Activated CD8-positive, alpha-beta memory T cell treated with anti-CD3 and anti-CD28 coated beads for 24 hours (primary cell): Measurements from ENCODE around the gene PDIA3.
"Not testable (repeated sequence)": the region's sequence is repeated elsewhere in the genome, so short reads cannot be mapped to it uniquely, and the experiment has no call there.

Experiments
- DNase-seq: peaks from one replicate; pipeline ENCODE4 v3.0.0-alpha.2; 2020

Gene PDIA3

GRCh38 chr15:43746245-43746902 lies at the start of gene PDIA3:
Gene PDIA3 (plus strand): TSS chr15:43746438. CDS start chr15:43746540, 102 bp downstream.
- DNase-seq, result peak; percentile 95

DNA sequence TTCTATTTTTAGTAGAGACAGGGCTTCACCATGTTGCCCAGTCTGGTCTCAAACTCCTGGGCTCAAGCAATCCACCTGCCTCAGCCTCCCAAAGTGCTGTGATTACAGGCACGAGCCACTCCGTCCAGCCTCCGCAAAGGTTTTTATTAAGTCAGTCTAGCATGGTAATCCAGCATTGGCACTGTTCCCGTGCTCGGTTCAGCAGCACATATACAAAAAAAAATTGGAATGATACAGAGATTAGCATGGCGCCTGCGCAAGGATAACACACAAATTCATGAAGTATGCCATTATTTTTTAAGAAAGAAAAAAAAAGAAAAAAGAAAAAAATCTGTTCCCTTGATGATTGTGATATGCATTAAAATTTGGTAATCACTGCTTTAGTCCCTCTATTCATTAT lies 44.1 kb upstream of the PDIA3 start:
- no peak for DNase-seq

DNA sequence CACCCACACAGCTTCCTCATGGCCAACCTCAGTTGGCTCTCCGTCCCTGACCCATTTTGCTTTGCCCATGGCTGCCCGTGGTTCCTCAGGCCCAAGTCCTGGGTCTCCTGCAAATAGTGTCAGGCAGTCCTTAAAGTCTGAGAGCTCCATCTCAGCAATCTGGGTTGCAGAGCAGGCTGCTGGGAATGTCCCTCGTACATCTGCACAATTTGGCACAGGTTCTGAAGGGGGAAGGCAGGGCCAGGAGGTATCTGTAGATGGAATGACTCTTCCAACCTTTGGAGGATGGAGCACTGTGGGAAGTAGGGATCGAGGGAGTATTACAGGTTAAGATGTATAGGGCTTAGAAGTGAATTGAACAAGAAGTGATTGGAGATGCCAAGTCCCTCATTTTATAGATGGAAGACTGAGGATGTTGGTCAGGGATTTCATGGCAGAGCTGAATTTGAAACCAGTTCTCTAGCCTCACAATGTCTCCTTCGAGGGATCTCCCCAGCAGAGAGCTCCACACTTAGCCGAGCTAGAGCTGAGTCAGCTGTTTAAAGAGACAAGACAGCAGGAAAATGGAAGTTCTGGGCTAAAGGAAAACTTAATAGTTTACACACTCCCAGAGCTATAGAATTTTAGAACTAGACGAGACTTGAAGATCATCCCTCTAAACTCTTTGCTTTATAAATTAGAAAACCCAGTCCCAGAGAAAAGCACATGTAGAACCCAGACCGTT lies 43.4 kb upstream of the PDIA3 start:
- DNase-seq, result no peak

GRCh38 chr15:43710431-43711131 lies 35.7 kb upstream of the PDIA3 start:
- DNase-seq, result not testable (repeated sequence)

DNA sequence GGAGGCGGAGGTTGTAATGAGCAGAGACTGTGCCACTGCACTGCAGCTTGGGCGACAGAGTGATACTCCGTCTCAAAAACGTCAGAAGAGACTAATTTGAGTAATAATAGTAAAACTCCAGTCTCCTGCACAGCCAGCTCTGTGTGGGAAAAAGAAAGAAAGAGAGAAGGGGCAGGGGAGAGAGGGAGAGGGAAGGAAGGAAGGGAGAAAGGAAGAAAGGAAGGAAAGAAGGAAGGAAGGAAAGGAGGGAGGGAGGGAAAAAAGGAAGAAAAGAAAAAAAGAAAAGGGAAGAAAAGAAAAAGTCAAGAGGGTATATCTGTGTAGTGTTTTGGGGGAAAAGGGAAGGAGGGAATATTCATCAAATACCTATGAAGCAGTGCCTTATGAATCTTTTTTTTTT lies 23.1 kb upstream of the PDIA3 start:
- no peak for DNase-seq

GRCh38 chr15:43726306-43726705 lies 19.9 kb upstream of the PDIA3 start:
- not testable (repeated sequence) for DNase-seq

DNA sequence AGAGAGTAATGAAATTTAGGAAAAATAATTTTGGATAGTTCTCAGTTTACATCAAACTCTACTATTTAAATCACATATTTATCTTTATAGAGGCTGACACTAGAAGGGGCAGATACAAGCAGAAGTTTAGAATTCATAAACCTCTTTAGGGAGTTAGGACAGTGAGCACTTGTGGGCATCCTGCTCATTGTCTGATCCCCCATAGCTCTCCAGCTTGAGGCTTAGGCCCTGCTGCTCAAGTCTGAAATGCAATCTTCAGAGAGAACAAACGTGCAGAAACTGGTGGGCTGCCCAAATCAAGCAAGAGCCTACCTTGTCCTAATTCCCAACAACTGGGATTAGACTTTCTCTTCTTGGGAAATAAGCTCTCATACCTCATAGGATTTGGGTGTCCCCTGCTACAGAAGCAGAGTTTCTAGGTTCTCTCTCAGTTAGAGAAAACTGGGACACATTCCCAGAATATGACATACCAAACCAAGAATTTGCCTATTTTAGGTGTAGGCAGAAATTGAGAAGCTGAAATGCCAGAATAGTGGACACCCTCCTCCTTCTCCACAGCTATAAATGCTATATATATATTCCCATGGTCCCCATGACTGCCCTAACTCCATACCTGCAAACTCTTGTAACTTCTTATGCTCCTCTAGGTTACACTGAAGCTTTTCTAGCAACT lies 18.0 kb upstream of the PDIA3 start:
- not testable (repeated sequence) for DNase-seq

DNA sequence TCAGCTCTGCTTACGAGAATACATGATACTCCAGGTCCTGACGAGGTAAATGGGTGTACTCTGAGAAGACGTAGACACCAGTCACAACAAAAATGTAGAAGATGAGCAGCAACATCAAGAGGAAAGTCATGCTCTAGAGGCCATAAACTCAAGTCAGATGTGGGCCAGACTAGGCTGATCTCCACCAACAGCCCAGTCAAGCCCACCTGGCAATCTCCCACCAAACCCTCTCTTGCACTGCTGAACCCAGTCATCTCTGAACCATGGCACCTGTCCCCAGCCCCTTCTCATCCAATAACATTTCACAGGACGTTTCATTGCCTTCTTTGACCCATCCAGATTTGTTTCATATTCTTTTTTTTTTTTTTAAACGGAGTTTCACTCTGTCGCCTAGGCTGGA lies 10.8 kb upstream of the PDIA3 start:
- DNase-seq, result no peak

- DNase-seq, result not testable (repeated sequence)
Observed at GRCh38 chr15:43746903-43747309, 668 bp downstream of the PDIA3 start.

- no peak for DNase-seq
Observed at GRCh38 chr15:43748376-43748775, 2.1 kb downstream of the PDIA3 start.

GRCh38 chr15:43749690-43750345 lies 3.6 kb downstream of the PDIA3 start:
- DNase-seq, result peak; percentile 62

DNA sequence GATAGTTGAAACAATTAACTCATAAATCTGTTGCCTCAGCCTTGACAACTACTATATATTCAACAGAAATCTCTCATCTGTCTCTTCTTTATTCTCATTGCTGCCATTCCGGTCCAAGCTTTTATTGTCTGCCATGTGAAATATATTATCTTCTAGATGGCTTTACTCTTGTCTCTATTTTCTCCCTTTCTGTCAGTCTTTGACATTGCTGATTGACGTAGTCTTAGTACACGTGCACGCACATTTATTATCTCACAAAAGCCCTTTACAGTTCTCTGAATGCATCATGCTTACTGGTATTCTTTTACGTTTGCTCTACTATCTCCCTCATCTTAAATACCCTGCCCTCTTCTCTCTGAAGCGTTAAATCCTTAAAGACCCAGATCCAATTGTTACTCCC lies 5.6 kb downstream of the PDIA3 start:
- no peak for DNase-seq

DNA sequence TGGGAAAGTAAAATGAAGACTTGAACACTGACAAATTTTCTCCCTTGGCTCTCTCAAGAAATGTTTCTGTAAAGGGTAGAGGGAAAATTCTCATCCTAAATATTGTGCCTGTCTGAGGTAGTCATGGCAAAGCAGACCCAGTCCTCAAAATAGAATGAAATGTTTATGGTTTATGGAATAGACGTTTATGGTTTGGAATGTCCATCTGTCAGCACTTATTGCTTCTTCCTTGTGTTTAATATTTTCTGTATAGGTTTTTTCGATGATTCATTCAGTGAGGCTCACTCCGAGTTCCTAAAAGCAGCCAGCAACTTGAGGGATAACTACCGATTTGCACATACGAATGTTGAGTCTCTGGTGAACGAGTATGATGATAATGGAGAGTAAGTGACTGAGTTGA lies 16.6 kb downstream of the PDIA3 start:
- DNase-seq, result no peak

DNA sequence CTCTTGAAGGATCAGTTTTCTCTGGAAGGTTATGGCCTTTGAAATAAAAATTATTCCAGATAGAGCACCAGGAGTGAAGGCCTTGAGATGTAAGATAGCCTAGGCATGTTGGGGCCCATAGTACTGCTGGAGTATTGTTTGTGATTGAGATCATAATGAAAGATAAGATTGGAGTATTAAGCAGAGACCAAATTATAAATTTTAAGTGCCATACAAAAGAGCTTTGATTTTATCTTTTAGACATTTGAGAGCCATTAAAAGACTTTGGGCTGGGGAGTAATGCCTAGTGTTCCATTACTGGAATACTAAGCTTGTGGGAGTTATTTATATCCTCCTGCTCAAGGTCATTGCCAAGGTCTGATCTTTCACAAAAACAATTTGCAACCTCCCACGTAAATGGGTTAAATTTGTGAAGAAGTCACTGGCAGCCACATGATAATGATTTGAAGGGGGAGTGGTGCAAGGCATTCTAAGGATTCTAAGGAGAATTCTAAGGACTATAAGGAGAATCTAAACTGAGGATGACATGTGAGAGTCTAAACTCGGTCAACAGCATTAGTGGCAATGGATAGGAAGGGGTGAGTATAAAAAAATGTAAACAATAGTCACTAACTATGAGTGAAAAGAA lies 17.7 kb downstream of the PDIA3 start:
- no peak for DNase-seq

DNA sequence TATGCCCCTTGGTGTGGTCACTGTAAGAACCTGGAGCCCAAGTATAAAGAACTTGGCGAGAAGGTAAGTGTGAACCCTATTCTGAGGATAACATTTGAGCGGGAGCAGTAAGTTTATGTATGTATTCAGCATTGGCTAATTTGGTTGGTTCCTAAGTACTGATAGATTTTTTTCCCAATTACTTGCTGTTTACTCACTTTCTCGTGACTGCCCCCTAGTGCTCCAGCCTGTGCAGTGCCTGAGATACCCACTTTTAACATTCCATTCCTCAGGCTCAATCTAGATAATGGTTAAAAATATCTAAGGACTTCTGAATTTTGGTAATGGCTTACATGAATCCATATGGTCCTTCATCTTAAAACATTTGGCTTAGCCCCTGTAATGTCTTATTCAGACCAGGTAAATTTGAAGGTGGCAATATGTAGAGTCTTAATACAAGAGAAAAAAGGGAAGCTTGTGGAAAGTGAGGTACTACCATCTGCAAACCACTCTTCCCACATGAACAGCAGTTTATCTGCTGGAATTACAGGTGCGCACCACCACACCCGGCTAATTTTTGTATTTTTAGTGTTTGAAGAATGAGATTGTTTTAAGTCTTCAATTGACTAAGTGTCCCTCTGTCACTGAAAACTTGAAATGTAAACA lies 23.5 kb downstream of the PDIA3 start:
- DNase-seq, result peak; percentile 73

- DNase-seq, result peak; percentile 47
Observed at GRCh38 chr15:43771816-43772215, 25.6 kb downstream of the PDIA3 start.

DNA sequence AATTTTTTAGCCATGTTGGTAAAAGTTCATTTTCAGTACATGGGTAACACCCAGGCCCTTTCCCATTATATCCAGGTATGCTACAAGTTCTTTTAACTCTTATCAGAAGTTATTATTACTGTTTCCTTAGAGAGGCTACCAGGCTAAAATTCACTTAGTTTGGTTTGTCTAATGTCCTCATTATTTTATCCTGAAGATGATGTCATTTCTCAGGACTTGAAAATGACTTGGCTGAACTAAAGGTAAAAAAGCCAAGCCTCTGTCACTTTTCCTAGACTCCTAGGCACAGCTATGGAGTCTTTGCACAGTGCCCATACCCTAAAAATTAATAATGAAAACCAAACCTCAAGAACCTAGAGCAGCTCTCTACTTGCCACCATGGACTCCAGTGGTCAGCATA lies 26.4 kb downstream of the PDIA3 start:
- DNase-seq, result no peak

- DNase-seq, result peak; percentile 56
Observed at GRCh38 chr15:43774062-43774461, 27.8 kb downstream of the PDIA3 start.

GRCh38 chr15:43775411-43775965 lies 29.2 kb downstream of the PDIA3 start:
- DNase-seq, result peak; percentile 59

DNA sequence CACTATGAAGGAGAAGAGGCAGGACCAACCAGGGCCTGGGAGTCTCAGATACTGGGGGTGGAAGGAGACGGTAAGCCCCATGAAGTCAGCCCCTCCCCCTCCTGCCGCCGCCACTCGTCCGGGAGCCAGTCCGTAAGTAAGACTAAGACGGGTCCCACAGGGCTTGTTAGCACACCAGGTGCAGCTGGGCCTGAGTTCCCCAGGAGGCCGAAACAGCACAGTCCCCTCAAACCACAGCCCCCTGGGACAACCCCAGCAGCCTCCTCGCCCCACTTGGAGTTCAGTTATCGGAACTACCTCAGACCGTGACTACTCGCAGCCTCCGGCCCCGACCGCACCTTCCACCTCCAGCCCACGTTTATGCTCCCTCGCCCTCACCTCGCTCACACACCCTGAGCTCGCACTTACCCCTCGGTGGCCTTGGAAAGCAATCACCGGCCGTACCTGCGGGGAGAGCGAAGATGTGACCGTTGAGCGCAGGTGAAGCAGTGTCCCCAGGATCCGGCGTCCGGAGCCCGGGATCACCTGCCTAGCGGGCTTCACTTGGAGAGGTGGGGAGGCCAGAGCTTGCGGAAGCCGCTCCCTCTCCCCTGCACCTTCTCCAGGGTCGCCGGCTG lies 30.0 kb downstream of the PDIA3 start:
- peak; percentile 69 for DNase-seq

DNA sequence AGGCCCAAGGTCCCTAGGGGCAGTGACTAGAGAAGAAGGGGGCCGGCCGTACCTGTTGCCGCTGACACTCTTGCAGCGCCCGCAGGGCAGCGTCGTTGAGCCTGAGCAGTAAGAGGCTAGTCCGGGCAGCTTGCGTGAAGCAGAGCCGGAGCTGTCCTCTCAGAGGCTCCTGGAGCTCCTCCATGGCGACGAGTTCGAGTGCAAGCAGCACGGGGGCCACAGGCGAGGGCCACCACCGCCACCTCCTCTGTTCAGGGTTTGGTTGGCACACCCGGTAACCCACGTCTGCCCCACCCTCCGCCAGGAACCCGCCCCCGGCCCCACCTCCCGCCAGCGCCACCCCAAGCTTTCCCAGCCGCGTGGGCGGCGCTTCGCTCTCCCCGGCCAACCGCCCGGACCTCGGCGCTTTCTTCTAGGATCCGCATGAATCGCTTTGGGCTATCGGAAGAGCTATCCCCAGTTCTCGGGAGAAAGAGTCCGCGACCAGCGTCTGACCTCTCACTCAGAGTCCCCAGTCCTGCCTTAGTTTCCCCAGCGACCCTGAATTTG lies 30.6 kb downstream of the PDIA3 start, which contains the start of gene ELL3:
Gene ELL3 (minus strand): TSS at position 249 of the 549 bp plus-strand sequence. CDS start 65 bp downstream, at position 184.
- DNase-seq, result no peak
